Measurements from ENCODE around the gene TGM2.

Gene TGM2

DNA sequence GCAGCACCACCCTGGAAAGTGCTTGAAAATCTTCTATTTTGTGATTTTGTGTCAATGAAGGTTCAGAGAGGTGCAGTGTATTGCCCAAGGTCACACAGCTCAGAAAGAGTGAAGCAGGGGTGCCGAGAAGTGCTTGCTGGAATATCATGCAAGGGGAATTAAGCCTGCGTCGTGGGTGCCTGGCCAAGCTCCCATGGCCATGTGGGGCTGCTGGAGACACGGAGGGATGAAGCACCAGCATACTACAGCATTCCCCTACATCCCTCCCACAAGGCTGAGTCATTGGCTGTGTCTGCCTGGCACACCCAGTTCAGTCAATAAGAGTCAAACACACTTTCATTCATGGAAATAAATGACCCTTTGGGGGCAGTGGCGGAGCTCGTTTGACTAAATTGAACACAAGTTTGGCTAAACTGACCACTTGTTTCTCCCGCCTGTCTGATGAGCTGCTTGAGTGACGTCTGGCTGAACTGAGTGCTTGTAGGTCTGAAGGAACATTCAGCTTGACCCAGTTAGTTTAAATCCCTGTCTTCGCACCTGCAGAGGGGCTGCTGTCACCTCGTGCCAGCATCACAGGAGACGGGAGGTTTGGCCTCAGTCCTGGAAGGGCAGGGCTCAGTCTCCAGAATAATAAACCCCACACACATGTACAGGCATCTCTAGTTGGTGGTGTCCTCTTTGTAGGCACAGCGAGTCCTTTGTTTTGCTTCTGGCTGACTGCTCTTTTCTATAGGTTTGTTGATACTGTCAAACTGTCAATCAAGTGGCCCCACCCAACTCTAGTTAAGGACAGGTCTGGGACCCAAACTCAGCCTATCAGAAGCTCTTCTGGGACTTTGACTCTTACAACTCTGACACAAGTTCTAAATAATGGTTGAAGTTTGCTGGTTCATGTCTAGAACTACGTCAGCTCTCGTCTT lies 8.4 kb upstream of the TGM2 start:
- no peak for FAIRE-seq

DNA sequence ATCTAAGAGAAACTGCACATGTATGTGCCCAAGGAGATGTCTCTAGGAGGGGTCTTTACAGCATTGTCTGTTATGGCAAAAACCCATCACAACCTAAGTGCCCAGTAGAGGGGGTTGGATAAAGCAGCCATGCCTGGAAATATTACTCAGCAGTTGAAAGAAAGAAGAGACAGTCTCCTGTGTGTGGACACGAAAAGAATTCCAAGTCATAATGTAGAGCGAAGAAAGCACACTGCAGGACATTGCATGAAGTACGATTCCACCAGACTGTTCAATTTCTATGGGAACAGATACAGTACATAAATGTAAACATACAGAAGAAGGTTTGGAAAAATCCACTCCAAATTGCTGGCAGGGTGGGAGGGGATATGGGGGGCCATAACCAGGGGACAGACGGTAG lies 7.3 kb upstream of the TGM2 start:
- no peak for FAIRE-seq

DNA sequence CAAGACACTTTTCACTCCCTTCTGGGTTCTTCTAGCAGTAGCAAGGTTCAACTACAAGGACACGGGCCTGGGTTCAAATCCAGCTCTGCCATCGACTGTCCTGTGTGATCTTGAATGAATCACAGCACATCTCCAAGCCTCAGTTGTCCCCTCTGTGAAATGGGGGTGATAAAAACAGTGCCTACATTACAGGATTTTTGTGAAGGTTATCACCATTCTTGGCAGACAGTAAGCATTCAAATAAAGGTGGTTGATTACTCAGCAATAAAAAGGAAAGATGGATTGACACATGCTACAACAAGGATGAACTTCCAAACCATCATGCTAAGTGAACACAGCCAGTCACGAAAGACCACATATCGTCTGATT lies 6.6 kb upstream of the TGM2 start:
- no peak for FAIRE-seq

DNA sequence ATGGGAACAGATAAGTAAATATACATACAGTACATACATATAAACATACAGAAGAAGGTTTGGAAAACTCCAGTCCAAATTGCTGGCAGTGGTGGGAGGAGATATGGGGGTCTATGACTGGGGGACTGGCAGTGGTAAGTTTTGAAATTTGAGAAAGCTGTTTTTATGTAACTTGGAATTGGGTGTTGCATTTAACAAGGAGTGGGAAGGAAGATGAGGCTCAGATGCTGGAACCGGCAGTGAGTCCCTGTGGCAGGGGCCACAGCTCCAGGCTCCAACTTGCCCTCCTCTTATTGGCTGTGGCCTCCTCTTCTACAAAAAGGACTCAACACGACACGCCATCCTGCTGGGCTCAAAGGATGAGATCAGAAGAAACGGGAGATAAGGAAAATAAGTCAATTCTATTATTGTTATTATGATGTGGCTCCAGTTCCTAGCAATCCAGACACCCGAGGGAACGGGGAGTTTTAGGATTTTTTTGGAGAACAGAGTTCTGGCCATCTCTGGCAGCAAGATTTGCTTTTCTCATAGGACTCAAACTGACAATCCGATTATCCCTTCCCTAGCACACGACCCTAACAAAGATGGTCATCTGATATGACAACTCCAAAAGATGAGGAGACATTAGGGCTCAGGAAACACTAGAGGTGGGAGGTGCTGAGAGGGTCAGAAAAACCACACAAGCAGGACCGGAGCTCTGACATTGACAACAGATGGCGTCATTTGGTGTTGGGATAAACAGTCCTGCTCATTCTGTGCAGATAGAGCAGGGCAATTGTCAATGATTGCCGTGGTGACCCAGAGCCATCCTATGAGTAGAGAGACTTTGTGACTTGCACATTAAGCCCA lies 6.0 kb upstream of the TGM2 start:
- FAIRE-seq = no peak

GRCh38 chr20:38170219-38170825 lies 5.3 kb upstream of the TGM2 start:
- FAIRE-seq = no peak

- FAIRE-seq = no peak
Measured at GRCh38 chr20:38169636-38170193, 4.6 kb upstream of the TGM2 start.

- no peak for FAIRE-seq
Measured at GRCh38 chr20:38168791-38169589, 3.9 kb upstream of the TGM2 start.

DNA sequence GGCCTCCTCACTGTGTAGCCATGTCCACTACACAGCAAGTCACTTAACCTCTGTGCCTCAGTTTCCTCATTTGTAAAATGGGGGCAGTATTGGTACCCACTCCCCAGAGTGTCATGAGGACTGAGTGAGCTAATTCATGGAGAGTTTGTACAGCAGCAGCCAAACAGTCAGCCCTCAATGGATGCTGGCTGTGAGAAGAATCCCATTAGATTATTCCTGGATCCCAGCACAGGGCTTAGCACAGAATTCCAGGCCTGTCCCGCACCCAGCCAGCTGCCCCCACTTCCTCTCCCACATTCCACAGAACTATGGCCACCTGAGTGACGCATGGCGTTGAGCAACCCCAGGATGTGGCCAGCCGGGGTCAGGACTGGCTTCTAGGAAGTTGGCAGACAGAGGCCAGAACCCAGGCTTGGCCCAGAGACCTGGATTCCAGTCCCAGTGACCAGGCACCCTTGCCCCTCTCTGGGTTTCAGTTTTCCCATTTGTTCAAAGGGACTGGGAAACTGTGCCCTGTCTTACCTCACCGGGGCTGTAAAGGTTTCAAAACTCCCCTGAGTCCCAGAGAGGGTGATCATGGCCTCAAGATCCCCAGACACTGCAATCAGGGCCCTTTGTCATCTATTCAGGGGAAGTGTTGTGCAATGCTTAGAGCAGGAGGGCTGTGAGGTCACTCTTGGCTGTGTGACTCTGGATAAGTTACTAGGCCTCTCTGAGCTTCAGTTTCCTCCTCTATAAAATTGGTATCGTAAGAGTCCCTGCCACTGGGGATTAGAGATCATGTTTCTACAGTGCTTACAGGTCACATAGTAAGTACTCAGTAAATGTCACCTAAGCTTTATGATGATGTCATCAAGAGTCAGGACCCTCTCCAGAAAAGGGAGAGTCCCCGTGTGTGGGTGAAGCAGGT lies 3.0 kb upstream of the TGM2 start:
- no peak for FAIRE-seq

DNA sequence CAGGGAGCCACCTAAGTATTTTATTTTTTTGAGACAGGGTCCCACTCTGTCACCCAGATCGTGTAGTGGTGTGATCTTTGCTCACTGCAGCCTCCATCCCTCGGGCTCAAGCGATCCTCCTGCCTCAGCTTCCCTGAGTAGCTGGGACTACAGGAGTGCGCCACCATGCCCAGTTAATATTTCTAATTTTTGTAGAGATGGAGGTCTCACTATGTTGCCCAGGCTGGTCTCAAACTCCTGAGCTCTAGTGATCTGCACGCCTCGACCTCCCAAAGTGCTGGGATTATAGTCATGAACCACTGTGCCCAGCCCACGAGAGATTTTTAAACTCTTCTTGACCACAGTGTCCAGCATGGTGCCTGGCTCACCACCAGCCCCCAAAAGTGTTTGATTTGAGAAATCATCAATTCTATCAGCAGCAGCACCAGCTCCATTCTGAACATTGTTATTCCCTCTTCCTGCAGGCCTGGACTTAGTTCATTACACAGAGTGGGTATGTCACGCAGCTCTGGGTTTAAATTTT lies 2.3 kb upstream of the TGM2 start:
- FAIRE-seq = no peak

GRCh38 chr20:38166703-38167233 lies 1.7 kb upstream of the TGM2 start:
- FAIRE-seq = no peak

DNA sequence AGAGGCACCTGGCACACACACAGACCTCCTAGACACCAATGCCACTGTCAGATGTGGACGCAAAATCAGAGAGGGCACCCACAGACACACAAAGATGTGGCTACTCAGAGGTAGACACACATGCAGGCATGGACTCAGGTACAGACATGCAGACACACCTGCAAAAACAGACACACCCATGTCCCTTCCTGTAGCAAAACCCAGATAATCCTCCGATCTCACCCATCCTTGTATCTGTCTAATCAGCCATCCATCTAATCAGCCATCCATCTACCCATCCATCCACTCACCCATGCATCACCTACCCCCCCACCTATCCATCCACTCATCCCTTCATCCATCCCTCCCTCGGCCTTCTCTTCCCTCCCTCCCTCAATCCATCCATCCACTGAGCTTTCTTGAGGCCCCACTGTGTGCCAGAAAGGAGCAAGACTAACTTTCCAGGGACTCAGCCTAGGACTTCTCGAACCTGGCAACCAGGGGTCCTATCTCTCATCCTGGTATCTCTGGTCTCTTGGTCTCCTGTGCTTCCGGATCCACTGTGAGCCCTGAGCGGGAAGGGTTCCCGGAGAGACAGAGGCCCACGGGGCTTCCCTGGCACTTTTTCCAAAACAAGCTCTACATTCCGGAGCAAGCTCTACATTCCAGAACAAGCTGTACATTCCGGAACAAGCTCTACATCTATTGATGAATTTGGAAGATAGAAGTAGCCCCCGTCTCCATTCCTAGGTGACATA lies 1.1 kb upstream of the TGM2 start:
- FAIRE-seq = no peak

DNA sequence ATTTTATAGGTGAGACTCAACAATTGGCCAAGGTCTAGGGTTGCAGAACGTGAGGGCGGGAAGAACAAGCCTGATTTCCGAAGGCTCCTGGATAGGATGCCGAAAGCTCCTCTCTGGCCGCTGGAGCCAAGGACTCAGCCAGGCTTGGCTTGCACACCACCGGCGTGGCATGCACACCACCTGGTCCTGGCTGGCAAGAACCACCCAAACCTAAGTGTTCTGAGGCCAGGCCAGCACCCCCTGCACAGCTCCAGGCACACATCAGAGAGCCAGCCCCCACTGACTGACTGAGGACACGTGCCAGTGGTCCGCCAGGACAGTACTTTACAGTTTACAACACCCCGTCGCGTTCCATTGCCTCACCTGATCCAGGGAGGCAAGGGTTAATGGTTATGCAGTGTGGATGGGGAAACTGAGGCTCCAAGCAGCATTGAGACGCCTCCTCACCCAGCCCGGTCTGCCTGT lies 414 bp downstream of the TGM2 start:
- FAIRE-seq = no peak

DNA sequence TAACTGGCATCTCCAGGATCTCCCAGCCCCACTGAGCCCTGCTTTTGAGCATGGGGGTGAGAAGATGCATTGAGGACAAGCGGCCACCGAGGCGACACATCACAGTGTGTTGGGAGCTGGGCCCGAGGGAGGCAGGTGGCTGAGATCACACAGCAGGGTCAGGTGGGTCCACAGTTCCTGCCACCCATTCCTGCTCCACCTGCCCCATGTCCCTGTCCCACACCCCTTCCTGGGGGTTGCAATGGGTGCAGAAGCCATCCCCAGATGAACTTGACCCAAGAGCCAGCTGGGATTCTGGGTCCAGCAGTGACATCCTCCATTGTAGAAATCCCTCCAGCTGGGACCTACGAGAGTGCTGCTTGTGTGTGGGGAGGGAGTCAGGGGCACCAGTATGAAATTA lies 1.0 kb downstream of the TGM2 start:
- FAIRE-seq = no peak

DNA sequence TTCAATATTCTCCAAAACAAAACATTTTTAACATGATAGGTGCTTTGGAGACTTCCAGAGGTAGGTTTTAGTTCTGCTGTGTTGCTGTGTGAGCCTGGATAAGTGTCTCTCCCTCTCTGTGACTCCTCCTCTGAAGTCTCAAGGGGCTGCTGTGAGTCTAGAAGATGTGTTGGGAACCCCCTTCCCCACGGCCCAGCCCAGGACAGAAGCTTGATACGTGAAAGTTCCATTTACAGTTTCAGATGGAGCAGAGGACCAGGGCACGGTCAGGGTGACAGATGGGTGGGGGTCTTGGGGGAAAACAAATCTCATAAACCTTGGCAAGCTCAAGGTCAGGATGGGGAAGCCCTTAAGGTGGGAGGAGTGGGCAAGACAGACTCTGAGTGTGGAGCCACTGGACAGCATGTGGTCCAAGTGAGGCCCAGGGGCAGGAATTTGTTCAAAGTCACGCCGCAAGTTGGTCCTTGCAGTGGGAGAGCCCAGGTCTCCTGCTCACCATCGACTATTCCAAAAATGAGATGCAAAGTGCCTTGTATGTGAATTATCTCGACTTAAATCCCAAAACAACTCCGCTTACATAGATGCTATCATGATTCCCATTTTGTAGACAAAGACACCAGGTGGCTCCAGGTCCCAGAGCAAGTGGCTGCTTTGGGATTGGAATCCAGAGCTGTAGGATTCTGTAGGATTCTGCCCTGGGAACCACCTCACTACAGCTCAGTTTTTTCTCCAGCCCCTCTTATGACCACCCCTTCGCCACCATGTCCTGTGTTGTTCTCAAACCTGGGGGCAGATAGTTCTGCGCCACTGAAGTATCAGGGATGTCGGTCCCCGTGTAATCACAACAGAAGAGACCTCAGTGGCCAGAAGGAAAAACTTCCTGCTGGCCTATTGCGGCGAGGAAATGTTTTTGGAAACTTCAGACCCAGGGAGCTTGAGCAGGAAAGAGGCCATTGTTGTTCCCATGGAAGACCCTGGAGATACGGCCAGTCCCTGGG lies 1.9 kb downstream of the TGM2 start:
- FAIRE-seq = no peak

DNA sequence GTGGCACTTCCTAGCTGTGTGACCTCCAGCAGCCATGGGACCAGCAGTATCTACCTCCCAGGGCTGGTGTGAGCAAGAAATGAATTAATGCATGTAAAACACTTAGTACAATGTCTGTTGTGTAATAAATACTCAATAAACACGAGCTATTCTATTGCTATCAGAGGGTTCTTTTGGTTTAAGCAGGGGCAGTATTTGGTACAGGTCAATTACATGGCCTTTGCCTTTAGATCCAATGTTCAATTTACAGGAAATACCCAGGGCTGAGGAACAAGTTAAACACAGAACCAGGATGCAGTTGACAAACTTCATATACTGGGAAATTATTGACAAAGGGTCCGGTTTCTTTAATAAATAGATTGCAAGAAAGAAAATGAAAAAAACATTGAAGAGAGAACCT lies 2.9 kb downstream of the TGM2 start:
- no peak for FAIRE-seq

- no peak for FAIRE-seq
Measured at GRCh38 chr20:38161412-38161774, 3.7 kb downstream of the TGM2 start.

DNA sequence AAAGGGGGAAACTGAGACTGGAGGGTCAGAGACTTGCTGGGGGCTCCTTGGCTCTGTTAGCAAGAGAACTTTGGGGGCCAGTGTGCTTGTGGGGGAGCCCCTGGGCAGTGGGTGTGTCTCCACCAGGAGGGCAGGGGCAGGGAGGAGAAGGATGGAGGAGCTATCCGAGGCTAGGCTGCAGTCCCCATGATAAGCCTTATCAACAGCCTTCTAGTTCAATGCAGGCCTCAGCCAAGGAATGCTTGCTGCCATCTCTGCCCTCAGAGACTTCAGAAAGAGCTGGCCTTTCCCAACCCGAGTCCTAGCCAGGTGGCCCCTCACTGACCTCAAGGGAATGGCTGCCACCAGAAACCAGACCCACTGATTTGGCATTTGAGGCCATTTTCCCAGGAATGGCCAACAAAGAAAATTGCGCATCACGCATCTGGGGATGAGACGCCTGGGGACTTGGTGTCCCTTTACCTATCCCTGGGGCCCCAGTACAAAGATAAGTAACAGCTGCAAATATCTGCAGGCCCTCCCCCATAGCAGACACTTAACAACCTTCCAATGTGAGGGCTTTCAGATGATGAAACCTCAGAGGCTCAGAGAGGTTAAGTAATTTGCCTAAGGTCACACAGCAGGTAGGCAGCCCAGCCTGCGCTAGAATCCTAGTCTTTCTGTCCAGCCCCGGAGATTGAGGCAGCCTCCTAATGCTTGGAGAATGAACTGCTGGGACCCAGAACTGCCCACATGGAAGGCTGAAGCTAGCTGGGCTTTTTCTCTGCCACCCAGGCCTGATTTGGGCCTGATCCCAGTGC lies 4.9 kb downstream of the TGM2 start:
- no peak for FAIRE-seq

DNA sequence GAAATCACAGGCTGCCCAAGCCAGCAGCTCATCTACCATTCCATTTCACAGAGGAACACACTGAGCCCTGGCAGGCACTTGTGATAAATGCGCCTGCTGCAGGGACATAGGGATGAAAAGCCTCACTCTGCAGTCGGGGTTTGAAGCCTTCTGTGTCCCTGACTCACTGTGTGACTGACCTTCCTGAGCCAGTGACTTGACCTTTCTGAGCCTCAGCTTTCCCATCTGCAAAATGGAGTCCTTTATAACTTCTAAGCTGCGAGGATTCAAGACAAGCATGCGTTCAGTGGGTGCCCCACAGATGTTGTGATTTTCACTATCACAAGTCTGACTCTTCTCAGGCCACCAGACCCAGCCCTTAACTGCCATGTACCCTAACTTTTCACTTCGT lies 5.5 kb downstream of the TGM2 start:
- FAIRE-seq = no peak
